ENCODE data around the gene TPP1.

The TPP1 gene

GRCh38 chr11:6586434-6587359 is 32.5 kb downstream of the TPP1 start:
- no peak for DNase-seq

- DNase-seq, result no peak
Measured at GRCh38 chr11:6584528-6584927, 34.7 kb downstream of the TPP1 start.

DNA sequence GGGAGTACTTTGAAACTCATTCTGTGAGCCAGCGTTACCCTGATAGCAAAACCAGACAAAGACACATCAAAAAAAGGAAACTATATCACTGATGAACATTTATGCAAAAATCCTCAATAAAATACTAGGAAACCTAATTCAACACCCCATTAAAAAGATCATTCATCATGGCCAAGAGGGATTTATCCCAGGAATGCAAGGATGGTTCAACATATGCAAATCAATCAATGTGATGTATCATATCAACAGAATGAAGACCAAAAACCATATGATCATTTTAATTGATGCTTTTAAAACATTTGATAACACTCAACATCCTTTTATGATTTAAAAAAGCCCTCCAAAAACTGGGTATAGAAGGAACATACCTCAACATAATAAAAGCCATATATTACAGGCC is 35.6 kb downstream of the TPP1 start:
- DNase-seq, result no peak

- DNase-seq, result no peak
Measured at GRCh38 chr11:6579681-6580080, 39.5 kb downstream of the TPP1 start.

GRCh38 chr11:6578134-6578533 is 41.1 kb downstream of the TPP1 start:
- no peak for DNase-seq

DNA sequence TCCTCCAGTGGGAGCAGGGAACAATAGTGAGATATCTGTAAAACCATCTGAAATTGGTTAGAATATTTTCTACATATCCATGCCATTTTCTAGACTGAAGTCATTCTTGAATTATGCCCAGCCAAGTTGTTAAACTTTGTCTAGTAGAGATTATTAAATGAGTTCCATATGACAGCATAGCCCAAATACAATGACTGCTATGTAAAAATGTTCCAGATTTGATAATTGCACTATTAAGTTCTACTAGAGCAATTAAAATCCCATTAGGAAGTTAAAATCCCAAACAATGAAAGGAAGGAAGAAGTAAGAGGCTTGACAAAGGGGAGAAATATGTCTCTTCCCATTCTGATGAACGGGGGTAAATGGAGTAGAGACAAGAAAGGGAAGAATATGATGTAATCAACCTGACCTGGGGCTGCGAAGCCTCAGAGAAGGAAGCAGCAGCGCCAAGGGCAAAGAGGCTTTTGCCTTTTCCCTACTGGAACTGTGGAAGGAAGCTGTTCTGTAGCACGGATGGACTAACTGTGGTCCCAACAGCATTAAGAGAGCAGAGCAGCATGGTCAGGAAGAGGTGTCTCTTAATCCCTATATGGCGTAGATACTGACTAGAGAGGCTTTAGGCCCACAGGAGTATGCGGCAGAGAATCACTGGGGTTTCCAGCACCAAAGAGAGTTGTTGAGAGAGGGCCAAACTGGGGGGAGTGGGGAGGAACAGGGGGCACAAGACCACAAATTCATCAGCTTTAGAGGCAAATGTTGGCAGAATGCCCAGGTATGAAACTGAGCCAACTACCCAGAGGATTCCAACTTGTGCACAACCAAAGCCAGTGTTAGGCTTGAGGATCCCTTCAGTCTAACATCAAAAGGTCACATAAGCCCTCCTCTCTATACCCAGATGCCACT is 42.5 kb downstream of the TPP1 start:
- DNase-seq, result no peak

- DNase-seq, result no peak
Measured at GRCh38 chr11:6574816-6575715, 44.2 kb downstream of the TPP1 start.

DNA sequence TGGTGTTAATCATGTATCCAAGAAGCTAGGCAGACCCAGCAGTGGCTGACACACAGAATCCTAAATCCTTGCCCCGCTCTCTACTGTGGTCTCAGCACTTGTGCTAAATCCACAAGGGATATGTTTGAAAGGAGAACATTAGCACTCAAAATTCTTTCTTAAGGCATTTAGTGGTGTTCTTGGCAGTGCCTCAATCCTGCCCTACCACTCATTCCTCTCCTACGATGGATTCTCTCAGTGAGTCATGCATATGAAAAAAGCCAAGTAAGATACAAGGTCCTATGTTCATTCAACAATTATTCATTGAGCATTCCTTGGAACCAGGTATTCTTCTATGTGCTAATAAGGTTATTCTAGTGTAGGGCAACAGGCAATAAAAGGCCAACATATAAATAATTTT is 47.0 kb downstream of the TPP1 start:
- no peak for DNase-seq

GRCh38 chr11:6571434-6572008 is 47.7 kb downstream of the TPP1 start:
- no peak for DNase-seq

DNA sequence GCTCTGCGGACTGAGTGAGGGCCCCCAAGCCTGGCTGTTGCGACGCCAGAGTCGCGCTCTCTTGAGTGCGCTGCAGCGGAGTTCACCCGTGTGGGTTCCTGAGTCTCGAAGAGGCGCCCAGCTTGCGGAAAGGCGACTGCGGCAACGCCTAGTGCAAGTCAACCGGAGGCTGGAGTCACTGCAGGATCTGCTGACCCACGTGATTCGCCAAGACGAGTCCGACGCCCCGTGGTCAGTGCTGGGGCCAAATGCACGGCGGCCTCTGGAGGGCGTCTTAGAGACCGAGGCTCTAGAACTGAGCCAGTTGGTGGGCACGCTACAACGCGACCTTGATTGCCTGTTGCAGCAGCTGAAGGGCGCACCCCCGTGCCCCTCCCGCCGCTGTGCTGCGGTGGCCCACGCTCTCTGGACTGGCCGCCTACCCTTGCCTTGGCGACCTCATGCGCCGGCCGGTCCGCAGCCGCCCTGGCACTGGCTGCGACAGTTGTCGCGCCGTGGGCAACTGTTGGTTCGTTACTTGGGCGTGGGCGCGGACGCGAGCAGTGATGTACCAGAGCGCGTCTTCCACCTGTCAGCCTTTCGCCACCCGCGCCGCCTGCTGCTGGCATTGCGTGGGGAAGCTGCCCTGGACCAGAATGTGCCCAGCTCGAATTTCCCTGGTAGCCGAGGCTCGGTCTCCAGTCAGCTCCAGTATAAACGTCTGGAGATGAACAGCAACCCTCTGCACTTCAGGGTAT is 48.4 kb downstream of the TPP1 start:
- no peak for DNase-seq

GRCh38 chr11:6569706-6570105 is 49.5 kb downstream of the TPP1 start:
- no peak for DNase-seq

GRCh38 chr11:6568191-6568918 is 50.9 kb downstream of the TPP1 start:
- DNase-seq, result peak; percentile 61

- DNase-seq, result no peak
Measured at GRCh38 chr11:6567371-6567745, 51.9 kb downstream of the TPP1 start.

DNA sequence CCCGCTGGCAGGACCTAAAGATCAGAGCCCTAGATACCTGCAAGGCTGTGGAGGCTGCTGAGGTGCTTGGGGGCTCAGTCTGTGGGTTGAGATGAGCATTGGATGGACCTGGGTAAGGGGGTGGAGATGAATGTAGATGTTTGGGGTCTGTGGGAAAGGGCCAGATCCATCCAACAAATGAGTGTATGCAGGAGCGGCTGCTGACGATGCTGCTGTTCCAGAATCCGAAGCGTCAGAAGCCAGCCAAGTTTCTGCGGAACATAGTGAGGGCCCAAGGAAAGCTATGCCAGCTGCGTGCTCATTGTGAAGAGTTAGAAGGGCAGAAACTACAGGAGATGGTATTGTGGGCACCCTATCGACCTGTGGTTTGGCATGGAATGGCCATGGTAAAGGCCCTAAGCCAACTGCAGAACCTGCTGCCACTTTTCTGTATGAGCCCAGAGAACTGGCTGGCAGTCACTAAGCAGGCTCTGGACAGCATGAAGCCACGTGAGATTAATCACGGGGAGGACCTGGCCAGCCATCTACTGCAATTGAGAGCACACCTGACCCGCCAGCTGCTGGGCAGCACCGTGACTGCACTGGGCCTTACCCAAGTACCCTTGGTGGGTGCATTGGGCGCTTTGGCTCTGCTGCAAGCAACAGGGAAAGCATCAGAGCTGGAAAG is 52.4 kb downstream of the TPP1 start:
- DNase-seq, result peak; percentile 36

- no peak for DNase-seq
Measured at GRCh38 chr11:6565988-6566703, 53.1 kb downstream of the TPP1 start.

GRCh38 chr11:6565325-6565724 is 53.9 kb downstream of the TPP1 start:
- DNase-seq, result no peak

GRCh38 chr11:6563667-6564066 is 55.6 kb downstream of the TPP1 start:
- DNase-seq, result no peak

GRCh38 chr11:6563121-6563619 is 56.1 kb downstream of the TPP1 start:
- no peak for DNase-seq
